T follicular helper cell (primary cell): ENCODE results near the gene FGFBP2.

Source experiments
- DNase-seq: peaks from one replicate; pipeline ENCODE4 v3.0.0-alpha.2; 2020; ENCODE audit warnings: low read depth

The FGFBP2 gene

GRCh38 chr4:15968551-15969300 lies 5.8 kb upstream of the FGFBP2 start:
- DNase-seq = no peak

- DNase-seq = no peak
Measured at GRCh38 chr4:15965325-15965724, 2.4 kb upstream of the FGFBP2 start.

- DNase-seq = no peak
Measured at GRCh38 chr4:15964159-15964558, 1.2 kb upstream of the FGFBP2 start.

GRCh38 chr4:15963576-15963975 lies 601 bp upstream of the FGFBP2 start:
- DNase-seq = no peak

GRCh38 chr4:15961781-15962510 lies 1.0 kb downstream of the FGFBP2 start:
- no peak for DNase-seq

DNA sequence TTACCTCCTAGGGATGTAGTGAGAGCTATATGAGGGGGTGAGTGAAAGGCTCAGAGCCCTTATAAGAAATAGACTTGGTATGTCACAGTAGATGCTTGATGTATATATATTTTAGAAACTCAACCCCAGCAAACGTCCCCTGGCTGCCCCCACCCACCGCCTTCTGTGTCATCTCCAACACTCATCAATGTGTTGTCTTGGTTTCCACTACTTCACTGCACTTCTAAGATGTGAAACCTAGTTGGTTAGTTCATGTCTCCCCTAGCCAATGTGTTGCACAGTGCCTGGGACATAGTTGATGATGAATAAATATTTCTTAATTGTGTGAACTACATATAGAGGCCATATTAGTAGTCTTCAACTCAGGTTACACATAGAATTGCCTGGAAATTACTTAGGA lies 4.4 kb downstream of the FGFBP2 start:
- DNase-seq = no peak

DNA sequence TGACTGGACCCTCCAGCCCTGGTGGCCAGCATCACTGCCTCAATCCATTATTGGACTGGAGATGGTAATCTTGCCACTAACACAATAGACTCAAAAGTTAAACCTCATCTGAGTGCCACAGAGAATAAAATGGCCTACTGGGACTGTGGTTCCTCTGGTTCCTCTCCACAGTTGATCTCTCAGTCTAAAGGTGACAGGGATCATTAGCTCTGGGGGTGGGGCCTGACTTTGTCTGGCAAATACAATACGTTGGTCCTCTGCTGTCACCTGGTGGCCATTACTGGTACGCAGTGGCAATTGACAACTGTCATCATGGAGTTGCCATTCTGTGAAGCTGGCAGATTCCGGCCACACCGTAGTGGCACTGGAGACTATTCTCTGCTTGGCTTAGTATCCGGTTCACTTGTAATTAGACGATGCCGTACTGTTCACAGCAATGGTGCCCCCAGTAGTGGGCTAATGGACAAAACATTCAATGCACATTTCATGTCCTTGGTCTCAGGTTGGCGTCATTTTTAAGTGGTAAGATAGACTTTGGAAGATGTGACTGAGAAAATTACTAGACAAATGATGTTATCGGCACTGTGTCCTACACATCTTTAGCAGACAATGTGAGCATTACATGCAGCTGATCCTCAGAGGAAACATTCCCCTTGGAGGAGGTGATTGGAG lies 6.7 kb downstream of the FGFBP2 start:
- DNase-seq = peak; percentile 65

- no peak for DNase-seq
Measured at GRCh38 chr4:15955670-15956069, 7.3 kb downstream of the FGFBP2 start.

DNA sequence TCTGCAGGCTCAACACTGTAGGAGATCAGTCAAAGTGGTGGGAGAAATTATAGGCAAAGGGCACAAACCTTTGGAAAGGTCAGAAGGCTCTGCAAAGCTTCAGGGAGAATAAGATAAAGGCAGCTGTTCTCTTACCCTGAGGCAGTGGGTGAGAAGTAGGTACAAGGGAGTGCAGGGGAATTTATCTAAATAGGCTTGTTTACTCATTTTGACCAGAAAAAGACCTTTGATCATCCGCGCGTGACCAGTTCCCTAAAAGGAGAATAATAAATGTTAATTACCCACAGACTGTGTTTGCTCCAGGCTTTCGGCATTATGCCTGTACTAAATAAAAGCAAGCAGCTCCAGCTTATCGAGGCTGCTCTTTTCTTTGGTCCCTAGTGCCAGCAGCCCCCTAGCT lies 9.3 kb downstream of the FGFBP2 start:
- no peak for DNase-seq

DNA sequence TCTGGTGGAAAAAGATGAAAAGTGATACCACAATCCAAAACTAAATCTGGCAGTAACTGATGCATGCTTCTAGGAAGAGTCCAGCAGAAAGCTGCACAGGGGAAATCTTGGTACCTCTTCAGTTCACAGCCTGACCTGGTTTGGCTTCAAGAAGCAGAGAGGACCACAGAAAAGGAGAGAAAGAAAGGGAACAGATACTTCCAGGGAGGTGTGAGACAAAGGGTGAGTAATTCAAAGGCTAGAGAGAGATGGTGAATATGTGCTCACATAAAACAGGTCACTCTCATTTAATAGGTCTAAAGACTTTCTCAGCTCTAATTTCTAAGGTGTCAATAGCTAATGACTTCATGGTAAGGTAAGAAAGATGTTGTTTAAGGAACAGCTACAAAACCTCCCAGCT lies 11.2 kb downstream of the FGFBP2 start:
- DNase-seq = no peak

- no peak for DNase-seq
Measured at GRCh38 chr4:15948826-15949225, 14.1 kb downstream of the FGFBP2 start.

- no peak for DNase-seq
Measured at GRCh38 chr4:15947684-15948083, 15.3 kb downstream of the FGFBP2 start.

DNA sequence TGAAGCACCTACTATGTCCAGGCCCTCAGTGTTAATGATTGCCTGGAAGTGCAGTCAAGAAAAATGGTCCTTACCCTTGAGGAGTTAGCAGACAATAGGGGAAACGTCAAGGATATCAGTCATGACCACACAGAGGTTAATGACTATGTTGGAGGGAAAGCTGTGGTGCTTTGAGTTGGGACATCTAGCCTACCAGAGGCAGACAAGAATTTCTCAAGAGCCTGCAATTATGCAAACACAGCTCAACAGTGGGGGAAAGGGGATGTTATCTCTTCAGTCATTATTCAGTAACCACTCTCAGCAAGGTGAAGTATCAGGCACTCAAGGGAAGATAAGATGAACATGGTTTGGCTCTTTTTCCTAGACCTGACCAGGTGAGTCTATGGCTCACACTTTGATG lies 17.5 kb downstream of the FGFBP2 start:
- DNase-seq = no peak

DNA sequence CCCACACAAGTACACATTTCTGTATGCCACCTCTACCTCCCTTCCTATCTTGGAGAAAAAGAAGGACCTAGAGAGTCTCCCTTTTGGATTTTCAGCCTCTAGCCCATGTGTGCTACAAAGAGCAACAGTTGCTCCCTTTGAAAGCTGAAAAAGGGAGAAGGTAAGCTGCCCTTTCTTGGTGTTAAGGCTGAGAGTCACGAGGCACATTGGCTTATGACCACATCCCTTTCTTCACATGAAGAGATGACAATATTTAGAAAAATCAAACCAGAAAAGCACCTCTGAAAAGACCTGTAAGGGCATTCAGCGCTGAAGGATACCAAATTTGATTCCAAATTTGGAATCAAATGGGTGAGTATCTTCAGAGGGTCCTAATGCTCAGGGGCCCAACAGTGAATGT lies 18.1 kb downstream of the FGFBP2 start:
- DNase-seq = no peak

DNA sequence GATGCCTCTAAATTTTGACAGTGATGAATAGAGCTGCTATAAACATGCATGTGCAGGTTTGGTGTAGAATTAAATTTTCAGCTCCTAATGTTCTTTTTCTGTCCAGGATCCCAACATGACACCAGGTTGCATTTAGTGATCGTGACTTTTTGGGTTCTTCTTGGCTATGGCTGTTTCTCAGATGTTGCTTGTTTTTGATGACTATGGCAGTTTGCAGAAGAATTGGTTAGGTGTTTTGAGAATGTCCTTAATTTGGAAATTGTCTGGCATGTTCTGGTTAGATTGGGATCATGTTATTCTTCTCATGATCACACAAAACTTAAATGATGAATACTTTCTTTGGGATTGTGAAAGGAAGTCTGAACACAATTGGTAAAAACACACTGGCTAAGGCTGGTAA lies 20.7 kb downstream of the FGFBP2 start:
- no peak for DNase-seq

GRCh38 chr4:15938640-15939039 lies 24.3 kb downstream of the FGFBP2 start, which contains the start of gene FGFBP1:
Gene FGFBP1 (minus strand): TSS chr4:15938740. CDS start chr4:15936632, 2,108 bp downstream.
- no peak for DNase-seq

- DNase-seq = no peak
Measured at GRCh38 chr4:15938182-15938581, 24.8 kb downstream of the FGFBP2 start.

GRCh38 chr4:15936495-15936894 lies 26.5 kb downstream of the FGFBP2 start:
- no peak for DNase-seq

GRCh38 chr4:15935504-15936402 lies 27.2 kb downstream of the FGFBP2 start:
- no peak for DNase-seq

DNA sequence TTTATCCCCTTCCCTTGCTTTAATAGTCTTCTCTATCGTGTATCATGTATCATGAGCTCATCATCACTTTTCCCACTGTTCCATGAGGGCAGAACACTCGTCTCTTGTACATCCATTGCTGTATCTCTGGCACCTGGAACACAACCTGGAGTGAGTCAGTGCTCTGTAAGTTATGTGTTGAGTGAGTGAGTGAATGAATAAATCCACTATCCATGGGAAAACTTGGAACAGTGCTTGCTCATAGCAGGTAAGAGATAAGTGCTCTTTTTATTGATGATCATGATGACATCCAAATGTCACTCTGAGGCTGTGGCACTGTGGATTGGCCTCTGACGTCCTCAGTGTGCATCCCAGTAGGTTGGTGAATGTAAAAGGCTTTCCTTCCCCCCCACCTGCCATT lies 28.7 kb downstream of the FGFBP2 start:
- DNase-seq = no peak

DNA sequence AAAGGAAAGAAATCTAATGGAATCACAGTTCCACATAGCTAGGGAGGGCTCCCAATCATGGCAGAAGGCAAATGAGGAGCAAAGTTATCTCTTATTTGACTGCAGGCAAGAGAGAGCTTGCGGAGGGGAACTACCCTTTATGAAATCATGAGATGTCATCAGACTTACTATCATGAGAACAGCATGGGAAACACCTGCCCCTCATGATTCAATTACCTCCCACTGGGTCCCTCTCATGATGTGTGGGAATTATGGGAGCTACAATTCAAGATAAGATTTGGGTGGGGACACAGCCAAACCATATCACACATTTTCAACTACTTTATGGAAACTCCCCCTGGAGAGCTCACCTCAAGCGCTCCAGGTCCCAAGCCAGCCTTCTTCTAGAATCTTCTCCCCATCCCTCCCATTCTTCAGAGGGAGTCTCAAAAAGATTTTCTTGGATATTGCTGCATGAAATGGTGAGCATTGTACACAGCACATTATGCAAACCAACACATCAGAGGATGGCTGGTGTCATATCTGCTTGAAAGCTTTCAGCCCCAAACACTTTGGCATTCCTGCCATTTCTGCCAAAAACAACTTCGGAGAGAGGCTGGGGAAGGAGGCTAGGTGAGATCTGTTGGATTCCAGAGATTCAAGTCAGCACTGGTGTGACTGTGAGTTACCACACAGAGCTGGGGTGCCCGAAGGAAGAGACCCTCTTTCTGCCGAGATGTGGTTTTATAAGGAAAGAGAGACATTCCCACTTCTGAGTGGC lies 31.3 kb downstream of the FGFBP2 start:
- no peak for DNase-seq
